HCT116 (cell line): ENCODE data around the gene RASAL2.

Source experiments
- CTCF ChIP-seq, 3 experiments: fragments of 200-600 bp in 1 of 3; sonication (generic) in 1 of 3; IDR thresholded peaks in 2 of 3; conservative IDR thresholded peaks in 1 of 3; 2 replicates each; pipeline ENCODE4 v1.5.1; 2012 to 2017; ENCODE audit warnings: low read depth in 2 of 3, low read length in 2 of 3, antibody characterized with exemption in 1 of 3, borderline replicate concordance in 1 of 3, control low read depth in 1 of 3, mild to moderate bottlenecking in 1 of 3, mixed read lengths in 1 of 3, mixed run types in 1 of 3, moderate library complexity in 1 of 3; ENCODE audit not compliant: insufficient read depth in 1 of 3
- EZH2 ChIP-seq: fragments of 200-600 bp; sonication (generic); IDR thresholded peaks from 2 replicates; pipeline ENCODE4 v1.6.1; 2017; ENCODE audit warnings: antibody characterized with exemption, mixed run types
- EZH2phosphoT487 ChIP-seq: fragments of 200-600 bp; IDR thresholded peaks from 2 replicates; pipeline ENCODE4 v1.6.1; 2018; ENCODE audit warnings: antibody characterized with exemption, borderline replicate concordance
- JUND ChIP-seq: IDR thresholded peaks from 2 replicates; pipeline ENCODE4 v1.6.1; 2012
- MAX ChIP-seq: IDR thresholded peaks from 2 replicates; pipeline ENCODE4 v1.6.1; 2012
- POLR2A ChIP-seq: IDR thresholded peaks from 2 replicates; pipeline ENCODE4 v1.7.0; 2011; ENCODE audit warnings: borderline replicate concordance; ENCODE audit not compliant: insufficient read depth, insufficient read length; ENCODE audit errors: extremely low read depth
- POLR2AphosphoS5 ChIP-seq: IDR thresholded peaks from 2 replicates; pipeline ENCODE4 v1.6.1; 2011; ENCODE audit warnings: mild to moderate bottlenecking, low read depth, low read length, moderate library complexity
- RAD21 ChIP-seq: IDR thresholded peaks from 2 replicates; pipeline ENCODE4 v1.6.1; 2012; ENCODE audit warnings: low read depth, mild to moderate bottlenecking
- REST ChIP-seq: IDR thresholded peaks from 2 replicates; pipeline ENCODE4 v1.6.1; 2012; ENCODE audit warnings: low read depth
- SIN3A ChIP-seq: IDR thresholded peaks from 2 replicates; pipeline ENCODE4 v1.6.1; 2012; ENCODE audit warnings: low read depth
- SP1 ChIP-seq: IDR thresholded peaks from 2 replicates; pipeline ENCODE4 v1.6.1; 2012; ENCODE audit warnings: low read depth
- TCF7L2 ChIP-seq: IDR thresholded peaks from 2 replicates; pipeline ENCODE4 v1.7.0; 2011; ENCODE audit warnings: borderline replicate concordance, inconsistent platforms; ENCODE audit not compliant: insufficient read depth, insufficient read length; ENCODE audit errors: extremely low read depth
- ZFX ChIP-seq: fragments of 450-650 bp; IDR thresholded peaks from 2 replicates; pipeline ENCODE4 v1.6.1; 2017
- TF ChIP-seq, protein P1 (sequence below): IDR thresholded peaks from 2 replicates; pipeline ENCODE4 v1.6.1; 2012

DNA sequence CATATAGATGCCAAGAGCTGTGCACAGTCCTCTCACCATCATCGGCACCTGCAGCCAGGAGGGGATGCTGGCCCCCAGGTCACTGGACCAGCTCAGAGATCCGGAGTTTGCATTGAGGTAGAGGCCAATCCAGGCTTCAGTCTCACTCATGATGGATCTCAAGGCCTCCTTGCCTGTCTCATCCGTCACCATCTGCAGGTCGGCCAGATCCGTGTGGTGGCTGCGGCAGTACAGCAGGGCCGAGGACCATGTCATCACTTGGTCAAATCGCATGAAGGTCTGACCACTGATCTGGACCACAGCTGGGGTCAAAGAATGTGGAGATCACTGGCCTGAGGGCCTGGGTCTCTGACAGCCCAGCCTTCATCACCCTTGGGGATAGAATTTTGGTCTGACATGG is 396.2 kb downstream of the RASAL2 start:
- TF ChIP-seq, protein P1, sequence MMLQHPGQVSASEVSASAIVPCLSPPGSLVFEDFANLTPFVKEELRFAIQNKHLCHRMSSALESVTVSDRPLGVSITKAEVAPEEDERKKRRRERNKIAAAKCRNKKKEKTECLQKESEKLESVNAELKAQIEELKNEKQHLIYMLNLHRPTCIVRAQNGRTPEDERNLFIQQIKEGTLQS, result no peak
- TF ChIP-seq EZH2 (no peak), ZFX (no peak), MAX (no peak), CTCF (IDR thresholded peaks at IDR 0.05 in 2 of 3, conservative IDR thresholded peaks at IDR 0.05 in 1 of 3; ENCODE audit: borderline replicate concordance in 1 of 3, insufficient read depth in 1 of 3, low read depth in 2 of 3, low read length in 2 of 3) (no peak), SP1 (no peak), POLR2AphosphoS5 (no peak), POLR2A (no peak), SIN3A (no peak), TCF7L2 (no peak), REST (no peak), JUND (no peak), EZH2phosphoT487 (no peak), RAD21 (no peak)
